ENCODE data around the gene ATF6B. TPM values are rescaled to one million over a fixed set of nuclear protein-coding genes. Genes with fewer than 3 reads are reported as not detected.

The ATF6B gene
- total and polyA plus RNA-seq, 9 donors, result 27.8 to 100 (median 72.9) TPM

- peak in 1 of 5 donors; percentile 33 for DNase-seq
- H3K4me3 ChIP-seq, result no peak overlapping the region
- H3K4me1 ChIP-seq (ENCODE audit: insufficient read depth), result peaks cover 1% of the 10 kb centered on the region
- intact Hi-C loops (cut with DNase I), result loop anchor here in 1 of 4 donors (5.0 kb wide), 1 partner anchor 53 kb away; no protein-coding TSS in a partner anchor
- no peak overlapping the region for H3K27ac ChIP-seq
- H3K36me3 ChIP-seq, result no peaks in the 10 kb centered on the region
- 82 to 89% (median 84%) methylated on average over 11 of the region's 11 CpGs for WGBS, 3 donors
- H3K27me3 ChIP-seq, result no peaks in the 10 kb centered on the region
- TF ChIP-seq POLR2A (IDR thresholded peaks at IDR 0.05), result no peak
- TF ChIP-seq EP300 (IDR thresholded peaks at IDR 0.05), result no peak
- TF ChIP-seq CTCF (IDR thresholded peaks at IDR 0.05), result no peak
- no peaks in the 10 kb centered on the region for H3K9me3 ChIP-seq
These were observed 42.2 kb upstream of the ATF6B start for GRCh38 chr6:32170294-32170693.

- intact Hi-C loops (cut with DNase I), result no loop called here
- no peaks in the 10 kb centered on the region for H3K27me3 ChIP-seq
- H3K36me3 ChIP-seq, result no peaks in the 10 kb centered on the region
- H3K9me3 ChIP-seq, result no peaks in the 10 kb centered on the region
- peak in 3 of 5 donors; percentile 41 to 50 (median 45) for DNase-seq
- 51 to 58% (median 52%) methylated on average over 11 of the region's 11 CpGs for WGBS, 3 donors
- no peak for TF ChIP-seq CTCF (IDR thresholded peaks at IDR 0.05)
- TF ChIP-seq EP300 (IDR thresholded peaks at IDR 0.05), result no peak
- TF ChIP-seq POLR2A (IDR thresholded peaks at IDR 0.05), result no peak
- no peak overlapping the region for H3K4me3 ChIP-seq
- H3K4me1 ChIP-seq (ENCODE audit: insufficient read depth), result no peaks in the 10 kb centered on the region
- H3K27ac ChIP-seq, result no peak overlapping the region
These were observed 41.0 kb upstream of the ATF6B start for GRCh38 chr6:32168807-32169591.

- intact Hi-C loops (cut with DNase I), result no loop called here
- no peaks in the 10 kb centered on the region for H3K4me1 ChIP-seq (ENCODE audit: insufficient read depth)
- H3K9me3 ChIP-seq, result no peaks in the 10 kb centered on the region
- H3K4me3 ChIP-seq, result no peak overlapping the region
- no peak overlapping the region for H3K27ac ChIP-seq
- TF ChIP-seq CTCF (IDR thresholded peaks at IDR 0.05) (no peak), POLR2A (IDR thresholded peaks at IDR 0.05) (no peak), EP300 (IDR thresholded peaks at IDR 0.05) (no peak)
- no peaks in the 10 kb centered on the region for H3K27me3 ChIP-seq
- DNase-seq, result peak in 1 of 5 donors; percentile 34
- no peaks in the 10 kb centered on the region for H3K36me3 ChIP-seq
- 59 to 67% (median 59%) methylated on average over 2 of the region's 2 CpGs for WGBS, 3 donors
These were observed 40.3 kb upstream of the ATF6B start for GRCh38 chr6:32168350-32168749.

GRCh38 chr6:32167761-32168262 is 39.8 kb upstream of the ATF6B start:
- H3K36me3 ChIP-seq, result no peaks in the 10 kb centered on the region
- intact Hi-C loops (cut with DNase I), result no loop called here
- no peak overlapping the region for H3K27ac ChIP-seq
- no peaks in the 10 kb centered on the region for H3K4me1 ChIP-seq (ENCODE audit: insufficient read depth)
- WGBS, 3 donors, result 44 to 63% (median 46%) methylated on average over 6 of the region's 6 CpGs
- H3K27me3 ChIP-seq, result no peaks in the 10 kb centered on the region
- H3K9me3 ChIP-seq, result no peaks in the 10 kb centered on the region
- H3K4me3 ChIP-seq, result no peak overlapping the region
- peak in 1 of 5 donors; percentile 20 for DNase-seq
- TF ChIP-seq CTCF (IDR thresholded peaks at IDR 0.05) (no peak), POLR2A (IDR thresholded peaks at IDR 0.05) (no peak), EP300 (IDR thresholded peaks at IDR 0.05) (no peak)
